Neuronal stem cell (in vitro differentiated cells): ENCODE measurements around the gene PCGF2.
A peak's percentile ranks its signal among the peaks of the same experiment; 100 is the strongest.

Experiments used
- DNase-seq: peaks from one replicate; pipeline ENCODE4 v3.0.0-alpha.2; 2013; ENCODE audit warnings: low spot score
- H2AFZ ChIP-seq: one replicate; pipeline ENCODE4 v1.6.1; 2013; ENCODE audit warnings: mild to moderate bottlenecking, low read length, inconsistent platforms
- H2AK5ac ChIP-seq: 2 replicates; pipeline ENCODE4 v1.6.1; 2013; ENCODE audit warnings: low read depth, mild to moderate bottlenecking, inconsistent platforms, low read length, moderate library complexity, mixed read lengths
- H2BK120ac ChIP-seq: 2 replicates; pipeline ENCODE4 v1.6.1; 2013; ENCODE audit warnings: low read depth, mild to moderate bottlenecking, inconsistent platforms, low read length, moderate library complexity, mixed read lengths
- H2BK12ac ChIP-seq: one replicate; pipeline ENCODE4 v1.6.1; 2013; ENCODE audit warnings: low read length, inconsistent platforms
- H2BK15ac ChIP-seq: 2 replicates; pipeline ENCODE4 v1.6.1; 2013; ENCODE audit warnings: mild to moderate bottlenecking, low read length, inconsistent platforms, mixed read lengths
- H2BK5ac ChIP-seq: one replicate; pipeline ENCODE4 v1.6.1; 2013; ENCODE audit warnings: inconsistent platforms, mild to moderate bottlenecking, low read length, moderate library complexity
- H3K14ac ChIP-seq: one replicate; pipeline ENCODE4 v1.6.1; 2013; ENCODE audit warnings: low read length, inconsistent platforms
- H3K18ac ChIP-seq: 2 replicates; pipeline ENCODE4 v1.6.1; 2013; ENCODE audit warnings: low read length, inconsistent platforms
- H3K23ac ChIP-seq: 2 replicates; pipeline ENCODE4 v1.6.1; 2013; ENCODE audit warnings: low read depth, mild to moderate bottlenecking, mixed read lengths, low read length, inconsistent platforms; ENCODE audit not compliant: poor library complexity
- H3K27ac ChIP-seq: replicated peaks from 3 replicates; pipeline ENCODE4 v1.5.1; 2013; ENCODE audit warnings: low read length, inconsistent platforms
- H3K27me3 ChIP-seq, 3 experiments: 2 replicates each; pipeline ENCODE4 v1.6.1; 2013; ENCODE audit warnings: low read length in 3 of 3, mild to moderate bottlenecking in 2 of 3, inconsistent platforms in 1 of 3, low read depth in 1 of 3, mixed read lengths in 1 of 3, moderate library complexity in 1 of 3; ENCODE audit not compliant: control insufficient read depth in 3 of 3, insufficient read depth in 3 of 3
- H3K36me3 ChIP-seq, 2 donors: replicated peaks in 1 of 2; 2 replicates each; pipeline ENCODE4 v1.6.1; 2013; ENCODE audit warnings: low read length in 2 of 2; ENCODE audit not compliant: control insufficient read depth in 2 of 2, insufficient read depth in 2 of 2
- H3K4ac ChIP-seq: 2 replicates; pipeline ENCODE4 v1.6.1; 2013; ENCODE audit warnings: inconsistent platforms, mild to moderate bottlenecking, low read length, moderate library complexity
- H3K4me1 ChIP-seq, 2 donors: 1 replicate in 1 of 2; 2 replicates in 1 of 2; pipeline ENCODE4 v1.6.1; 2013; ENCODE audit warnings: low read length in 2 of 2, low read depth in 1 of 2; ENCODE audit not compliant: control insufficient read depth in 2 of 2, insufficient read depth in 1 of 2
- H3K4me2 ChIP-seq: one replicate; pipeline ENCODE4 v1.6.1; 2013; ENCODE audit warnings: mild to moderate bottlenecking, low read length, inconsistent platforms; ENCODE audit not compliant: insufficient read depth, poor library complexity, severe bottlenecking
- H3K4me3 ChIP-seq, 2 donors: 2 replicates each; pipeline ENCODE4 v1.5.1; 2013; ENCODE audit warnings: low read length in 2 of 2, mild to moderate bottlenecking in 2 of 2, inconsistent platforms in 1 of 2, moderate library complexity in 1 of 2
- H3K79me1 ChIP-seq: one replicate; pipeline ENCODE4 v1.6.1; 2013; ENCODE audit warnings: low read depth, mild to moderate bottlenecking, inconsistent platforms, low read length, moderate library complexity
- H3K9ac ChIP-seq: one replicate; pipeline ENCODE4 v1.6.1; 2013; ENCODE audit warnings: mild to moderate bottlenecking, low read depth, low read length, inconsistent platforms; ENCODE audit not compliant: poor library complexity
- H3K9me3 ChIP-seq, 2 donors: replicated peaks in 1 of 2; 2 replicates each; pipeline versions ENCODE3 to v1.6.1; 2013; ENCODE audit warnings: low read length in 2 of 2, mild to moderate bottlenecking in 2 of 2, inconsistent platforms in 1 of 2, low read depth in 1 of 2, mixed read lengths in 1 of 2, moderate library complexity in 1 of 2; ENCODE audit not compliant: control insufficient read depth in 2 of 2, insufficient read depth in 1 of 2
- H4K8ac ChIP-seq: one replicate; pipeline ENCODE4 v1.6.1; 2013; ENCODE audit warnings: low read depth, mild to moderate bottlenecking, inconsistent platforms, low read length, moderate library complexity
- H4K91ac ChIP-seq: one replicate; pipeline ENCODE4 v1.6.1; 2013; ENCODE audit warnings: low read length, low read depth, mild to moderate bottlenecking, inconsistent platforms; ENCODE audit not compliant: poor library complexity
- WGBS, 2 donors: extraction: QIAGEN DNeasy Blood & Tissue Kit; methylation state at CpG; one replicate each; pipeline ENCODE4 v1.1.7; 2013; ENCODE audit warnings: missing lambda C conversion rate in 2 of 2, mixed read lengths in 1 of 2; ENCODE audit not compliant: insufficient read length in 2 of 2, insufficient replicate concordance in 1 of 2; ENCODE audit errors: extremely low coverage in 2 of 2; 5-methylcytosine and 5-hydroxymethylcytosine counted together

Gene PCGF2

DNA sequence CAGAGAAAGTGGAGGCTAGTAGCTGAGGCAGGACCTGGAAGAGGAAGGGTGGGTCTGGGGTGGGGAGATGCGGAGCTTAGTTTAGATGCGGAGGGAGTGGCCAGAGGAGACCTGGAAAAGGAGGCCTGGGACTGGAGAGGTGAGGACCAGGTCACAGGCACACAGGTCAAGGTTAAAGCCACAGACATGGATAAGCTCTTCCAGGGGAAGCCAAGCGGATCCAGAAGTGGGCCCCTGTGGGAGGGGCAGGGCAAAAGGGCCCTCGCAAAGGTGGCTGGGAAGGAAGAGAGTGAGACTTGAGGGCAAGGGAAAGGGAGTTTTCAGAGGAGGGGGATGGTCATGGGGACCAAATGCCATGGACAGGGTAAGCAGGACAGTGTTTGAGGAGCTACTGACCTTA, 57.0 kb downstream of the PCGF2 start:
- no peak overlapping the region for H2AFZ ChIP-seq
- H2BK12ac ChIP-seq, result no peak overlapping the region
- H3K79me1 ChIP-seq, result no peaks in the 10 kb centered on the region
- H2BK120ac ChIP-seq, result no peak overlapping the region
- H3K4me2 ChIP-seq, result no peak overlapping the region
- no peak overlapping the region for H3K9ac ChIP-seq
- no peak overlapping the region for H3K18ac ChIP-seq
- H2BK5ac ChIP-seq, result no peak overlapping the region
- H2AK5ac ChIP-seq, result no peak overlapping the region
- H3K14ac ChIP-seq, result no peak overlapping the region
- no peak overlapping the region for H2BK15ac ChIP-seq
- H3K4ac ChIP-seq, result no peak overlapping the region
- no peaks in the 10 kb centered on the region for H3K9me3 ChIP-seq
- no peaks in the 10 kb centered on the region for H3K36me3 ChIP-seq
- no peaks in the 10 kb centered on the region for H3K27me3 ChIP-seq
- no peak overlapping the region for H3K4me3 ChIP-seq
- H3K4me1 ChIP-seq, result peaks cover 5 to 9% of the 10 kb centered on the region in 2 donors
- H4K91ac ChIP-seq, result no peak overlapping the region
- H3K27ac ChIP-seq, result no peak overlapping the region
- H3K23ac ChIP-seq, result no peak overlapping the region
- DNase-seq, result no peak
- WGBS, 2 donors, result no CpG with 5 or more reads among the region's 4 CpGs
- H4K8ac ChIP-seq, result no peak overlapping the region

DNA sequence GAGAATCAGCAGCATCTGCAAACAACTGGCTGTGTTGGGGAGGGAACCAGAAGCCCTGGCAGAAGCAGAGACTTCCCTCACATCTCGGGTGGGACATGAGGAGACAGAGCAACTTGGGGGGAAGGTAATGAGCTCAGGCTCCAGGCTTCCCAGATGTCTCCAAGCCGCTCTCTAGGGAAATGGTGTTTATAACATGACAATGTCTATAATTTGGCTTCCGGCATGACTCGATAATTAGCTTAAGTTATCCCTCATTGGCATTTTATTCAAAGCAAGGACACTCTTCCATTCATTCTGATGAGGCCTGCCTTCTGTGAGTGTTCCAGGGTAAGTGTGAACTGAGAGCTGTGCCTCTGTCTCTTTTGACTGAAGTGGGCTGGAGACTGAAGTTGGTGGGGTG, 57.8 kb downstream of the PCGF2 start:
- Histone ChIP-seq H4K91ac (no peak overlapping the region), H2BK120ac (no peak overlapping the region), H2AK5ac (no peak overlapping the region), H2AFZ (no peak overlapping the region), H2BK12ac (no peak overlapping the region), H2BK5ac (no peak overlapping the region), H2BK15ac (no peak overlapping the region), H3K4me2 (no peak overlapping the region), H3K4ac (no peak overlapping the region), H3K4me1 (peaks cover 5 to 9% of the 10 kb centered on the region in 2 donors), H3K27ac (no peak overlapping the region), H3K4me3 (no peak overlapping the region), H3K27me3 (no peaks in the 10 kb centered on the region), H3K23ac (no peak overlapping the region), H3K79me1 (no peaks in the 10 kb centered on the region), H3K36me3 (no peaks in the 10 kb centered on the region), H4K8ac (no peak overlapping the region), H3K9me3 (no peaks in the 10 kb centered on the region), H3K18ac (no peak overlapping the region), H3K9ac (no peak overlapping the region), H3K14ac (no peak overlapping the region)
- no CpG with 5 or more reads among the region's 4 CpGs for WGBS, 2 donors
- no peak for DNase-seq

DNA sequence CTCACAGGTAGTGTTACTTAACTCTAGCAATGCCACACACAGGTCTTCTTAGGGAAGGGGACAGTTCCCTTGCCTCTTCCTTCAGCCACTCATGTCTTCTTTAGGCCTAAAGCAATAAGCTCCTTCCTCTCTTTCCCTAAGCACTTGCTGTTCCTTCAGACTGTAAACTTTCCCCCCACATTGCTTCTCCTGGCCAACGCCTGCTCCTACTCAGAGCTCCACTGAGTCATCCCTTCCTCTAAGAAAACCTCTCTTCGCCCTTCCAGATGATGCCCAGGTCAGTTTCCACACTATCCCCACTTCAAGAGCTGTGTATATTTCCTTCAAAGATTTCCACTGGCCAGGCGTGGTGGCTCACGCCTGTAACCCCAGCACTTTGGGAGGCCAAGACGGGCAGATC, 60.9 kb downstream of the PCGF2 start:
- Histone ChIP-seq H3K4me3 (no peak overlapping the region), H3K4me2 (no peak overlapping the region), H4K91ac (no peak overlapping the region), H2BK120ac (no peak overlapping the region), H2BK12ac (no peak overlapping the region), H3K27ac (no peak overlapping the region), H4K8ac (no peak overlapping the region), H3K4me1 (no peaks in the 10 kb centered on the region), H2BK5ac (no peak overlapping the region), H3K79me1 (no peaks in the 10 kb centered on the region), H3K27me3 (no peaks in the 10 kb centered on the region), H3K14ac (no peak overlapping the region), H3K4ac (no peak overlapping the region), H2BK15ac (no peak overlapping the region), H3K9ac (no peak overlapping the region), H2AFZ (no peak overlapping the region), H3K9me3 (no peaks in the 10 kb centered on the region), H3K18ac (no peak overlapping the region), H3K36me3 (no peaks in the 10 kb centered on the region), H3K23ac (no peak overlapping the region), H2AK5ac (no peak overlapping the region)
- DNase-seq, result no peak
- no CpG with 5 or more reads among the region's 5 CpGs for WGBS, 2 donors

DNA sequence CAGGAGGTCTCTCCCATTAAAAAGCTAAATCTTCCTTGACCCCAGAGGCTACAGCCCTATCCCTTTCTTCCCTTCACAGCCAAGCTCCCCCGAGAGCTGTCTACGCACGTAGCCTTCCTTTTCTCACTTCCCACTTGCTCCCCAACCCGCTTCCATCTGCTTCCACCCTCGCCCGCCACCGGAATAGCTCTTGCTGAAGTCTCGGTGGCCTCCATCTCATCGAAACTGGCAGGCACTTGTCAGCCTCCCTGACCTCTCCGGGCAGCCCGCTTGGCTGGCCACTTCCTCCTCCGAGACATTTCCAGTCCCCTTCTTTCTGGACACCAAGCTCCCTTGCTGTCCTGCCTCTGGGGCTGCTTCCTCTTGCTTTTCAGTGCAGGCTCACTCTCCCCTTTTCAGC, 62.6 kb downstream of the PCGF2 start:
- H3K27ac ChIP-seq, result no peak overlapping the region
- no peak overlapping the region for H2BK120ac ChIP-seq
- H3K14ac ChIP-seq, result no peak overlapping the region
- WGBS, 2 donors, result no CpG with 5 or more reads among the region's 12 CpGs
- H4K91ac ChIP-seq, result no peak overlapping the region
- H3K4me1 ChIP-seq, result no peaks in the 10 kb centered on the region
- no peak overlapping the region for H2AK5ac ChIP-seq
- H4K8ac ChIP-seq, result no peak overlapping the region
- no peak overlapping the region for H2BK15ac ChIP-seq
- no peaks in the 10 kb centered on the region for H3K36me3 ChIP-seq
- H3K4ac ChIP-seq, result no peak overlapping the region
- H3K79me1 ChIP-seq, result no peaks in the 10 kb centered on the region
- peak overlapping the region; percentile 55 for H2AFZ ChIP-seq
- no peak overlapping the region for H2BK12ac ChIP-seq
- H3K18ac ChIP-seq, result no peak overlapping the region
- no peaks in the 10 kb centered on the region for H3K9me3 ChIP-seq
- H3K23ac ChIP-seq, result peak overlapping the region; percentile 17
- H3K27me3 ChIP-seq, result no peaks in the 10 kb centered on the region
- H3K4me3 ChIP-seq, result no peak overlapping the region
- H3K9ac ChIP-seq, result no peak overlapping the region
- H2BK5ac ChIP-seq, result no peak overlapping the region
- H3K4me2 ChIP-seq, result no peak overlapping the region
- DNase-seq, result no peak
